ENCODE results near the gene PARD3. TPM values are rescaled to one million over a fixed set of nuclear protein-coding genes. Genes with fewer than 3 reads are reported as not detected.

The PARD3 gene
- total RNA-seq, 2 donors from 2014 or later = 31.6 to 41.6 TPM

DNA sequence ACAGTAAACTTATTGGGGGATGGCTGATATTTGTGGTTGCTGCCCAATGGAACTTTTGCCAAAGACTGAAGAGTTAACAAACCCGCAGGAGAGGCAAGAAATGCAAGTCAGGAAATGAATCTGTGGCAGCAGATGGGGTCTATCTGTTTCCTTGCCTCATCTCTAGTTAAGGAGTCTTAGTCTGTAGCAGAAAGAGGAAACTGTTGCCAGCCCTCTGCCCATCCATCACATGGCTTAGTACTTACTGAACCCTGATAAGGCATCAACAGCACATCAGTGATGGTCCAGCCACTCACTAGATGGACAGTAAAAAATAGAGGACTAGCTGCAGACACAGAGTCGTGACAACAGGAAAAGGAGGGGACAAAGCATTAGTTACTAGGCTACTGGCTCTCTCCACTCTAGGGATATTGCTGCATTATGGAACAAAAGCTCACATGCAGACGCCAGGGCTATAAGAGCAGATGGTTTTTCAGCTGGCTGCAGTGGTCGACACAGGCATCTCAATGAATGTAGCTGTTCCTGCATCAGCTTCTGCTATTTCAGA lies 614.7 kb downstream of the PARD3 start:
- DNase-seq (ENCODE audit: low spot score) = no peak
- no peaks in the 10 kb centered on the region for H3K9me3 ChIP-seq
- TF ChIP-seq, protein P1, sequence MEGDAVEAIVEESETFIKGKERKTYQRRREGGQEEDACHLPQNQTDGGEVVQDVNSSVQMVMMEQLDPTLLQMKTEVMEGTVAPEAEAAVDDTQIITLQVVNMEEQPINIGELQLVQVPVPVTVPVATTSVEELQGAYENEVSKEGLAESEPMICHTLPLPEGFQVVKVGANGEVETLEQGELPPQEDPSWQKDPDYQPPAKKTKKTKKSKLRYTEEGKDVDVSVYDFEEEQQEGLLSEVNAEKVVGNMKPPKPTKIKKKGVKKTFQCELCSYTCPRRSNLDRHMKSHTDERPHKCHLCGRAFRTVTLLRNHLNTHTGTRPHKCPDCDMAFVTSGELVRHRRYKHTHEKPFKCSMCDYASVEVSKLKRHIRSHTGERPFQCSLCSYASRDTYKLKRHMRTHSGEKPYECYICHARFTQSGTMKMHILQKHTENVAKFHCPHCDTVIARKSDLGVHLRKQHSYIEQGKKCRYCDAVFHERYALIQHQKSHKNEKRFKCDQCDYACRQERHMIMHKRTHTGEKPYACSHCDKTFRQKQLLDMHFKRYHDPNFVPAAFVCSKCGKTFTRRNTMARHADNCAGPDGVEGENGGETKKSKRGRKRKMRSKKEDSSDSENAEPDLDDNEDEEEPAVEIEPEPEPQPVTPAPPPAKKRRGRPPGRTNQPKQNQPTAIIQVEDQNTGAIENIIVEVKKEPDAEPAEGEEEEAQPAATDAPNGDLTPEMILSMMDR (IDR thresholded peaks at IDR 0.05) = no peak
- H3K27ac ChIP-seq = no peak overlapping the region
- no peaks in the 10 kb centered on the region for H3K36me3 ChIP-seq
- H3K4me3 ChIP-seq = no peak overlapping the region
- no peaks in the 10 kb centered on the region for H3K4me1 ChIP-seq
- H3K27me3 ChIP-seq = no peaks in the 10 kb centered on the region

DNA sequence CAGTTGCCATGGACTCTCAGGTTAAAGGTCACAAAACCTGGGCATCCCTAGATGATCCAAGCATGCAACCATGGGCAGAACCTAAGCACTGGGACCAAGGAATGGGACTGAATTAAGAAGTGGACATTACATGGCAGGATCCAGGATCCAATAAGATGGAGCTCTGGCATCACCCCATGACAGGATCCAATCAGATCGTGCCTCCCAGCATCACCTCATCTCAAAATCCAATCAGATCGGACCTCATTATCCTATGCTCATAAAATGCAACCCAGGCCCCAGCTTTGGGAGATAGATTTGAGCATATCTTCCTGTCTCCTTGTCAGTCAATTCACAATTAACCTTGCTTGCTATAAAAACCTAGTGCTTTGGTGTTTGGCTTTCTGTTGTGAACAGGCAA lies 616.1 kb downstream of the PARD3 start:
- H3K27ac ChIP-seq = no peak overlapping the region

DNA sequence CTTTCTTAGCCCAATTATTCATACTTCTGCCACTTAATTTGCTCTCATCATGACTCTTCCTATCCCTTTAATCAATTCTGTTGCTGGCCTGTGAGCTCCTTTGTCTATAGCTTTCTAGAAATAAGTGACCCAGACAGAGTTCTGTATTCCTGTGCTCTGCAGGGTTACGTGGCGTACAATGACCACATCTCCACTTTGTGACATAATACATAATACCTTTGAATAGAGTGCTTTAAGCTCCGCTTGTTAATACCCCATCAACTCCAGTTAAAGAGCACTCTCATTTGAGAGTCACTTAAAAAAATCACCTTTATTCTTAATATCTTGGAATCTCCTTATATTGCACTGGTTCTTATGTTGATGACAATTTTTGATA lies 619.0 kb downstream of the PARD3 start:
- H3K4me1 ChIP-seq = no peaks in the 10 kb centered on the region
- no peak overlapping the region for H3K4me3 ChIP-seq
- no peak overlapping the region for H3K27ac ChIP-seq
- no peaks in the 10 kb centered on the region for H3K36me3 ChIP-seq
- no peak for DNase-seq (ENCODE audit: low spot score)
- TF ChIP-seq, protein P1 (IDR thresholded peaks at IDR 0.05) = no peak
- H3K9me3 ChIP-seq = no peaks in the 10 kb centered on the region
- no peaks in the 10 kb centered on the region for H3K27me3 ChIP-seq

More for the DNA sequence above, 616.1 kb downstream of the PARD3 start:
- H3K4me1 ChIP-seq = no peaks in the 10 kb centered on the region
- TF ChIP-seq, protein P1 (IDR thresholded peaks at IDR 0.05) = no peak
- no peaks in the 10 kb centered on the region for H3K27me3 ChIP-seq
- no peaks in the 10 kb centered on the region for H3K9me3 ChIP-seq
- no peak overlapping the region for H3K4me3 ChIP-seq
- no peaks in the 10 kb centered on the region for H3K36me3 ChIP-seq
- no peak for DNase-seq (ENCODE audit: low spot score)

DNA sequence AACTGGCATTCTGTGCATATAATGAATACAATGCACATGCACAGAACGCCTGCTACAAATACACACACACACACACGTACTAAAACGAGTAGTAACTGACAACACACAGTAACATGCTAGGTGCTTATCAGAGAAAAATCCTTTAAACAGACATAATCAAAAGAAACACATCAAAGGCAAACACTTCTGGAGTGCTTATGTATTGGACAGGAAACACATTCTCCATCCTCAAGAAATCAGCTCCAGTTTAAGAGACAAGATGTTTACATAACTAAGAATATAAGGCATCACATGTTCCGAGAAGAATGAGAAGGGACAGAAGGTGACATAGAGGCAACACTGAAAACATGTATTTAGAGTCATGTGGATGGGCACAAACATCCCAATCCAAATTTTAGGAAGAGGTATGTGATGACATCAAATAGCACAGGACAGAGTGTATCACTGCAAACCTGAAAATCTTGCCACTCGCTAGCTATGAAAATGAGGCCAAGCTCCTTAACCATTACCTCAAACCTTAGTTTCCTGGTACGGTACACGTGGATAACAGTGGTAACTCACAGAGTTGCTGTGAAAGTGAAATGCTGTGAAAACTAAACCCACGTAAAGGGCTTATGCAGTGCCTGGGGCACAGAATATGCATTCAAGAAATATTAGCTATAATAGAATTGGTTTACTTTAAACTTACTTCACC lies 619.6 kb downstream of the PARD3 start:
- no peaks in the 10 kb centered on the region for H3K27me3 ChIP-seq
- H3K27ac ChIP-seq = no peak overlapping the region
- no peaks in the 10 kb centered on the region for H3K36me3 ChIP-seq
- no peak overlapping the region for H3K4me3 ChIP-seq
- DNase-seq (ENCODE audit: low spot score) = no peak
- no peaks in the 10 kb centered on the region for H3K9me3 ChIP-seq
- TF ChIP-seq, protein P1 (IDR thresholded peaks at IDR 0.05) = no peak
- H3K4me1 ChIP-seq = no peaks in the 10 kb centered on the region

DNA sequence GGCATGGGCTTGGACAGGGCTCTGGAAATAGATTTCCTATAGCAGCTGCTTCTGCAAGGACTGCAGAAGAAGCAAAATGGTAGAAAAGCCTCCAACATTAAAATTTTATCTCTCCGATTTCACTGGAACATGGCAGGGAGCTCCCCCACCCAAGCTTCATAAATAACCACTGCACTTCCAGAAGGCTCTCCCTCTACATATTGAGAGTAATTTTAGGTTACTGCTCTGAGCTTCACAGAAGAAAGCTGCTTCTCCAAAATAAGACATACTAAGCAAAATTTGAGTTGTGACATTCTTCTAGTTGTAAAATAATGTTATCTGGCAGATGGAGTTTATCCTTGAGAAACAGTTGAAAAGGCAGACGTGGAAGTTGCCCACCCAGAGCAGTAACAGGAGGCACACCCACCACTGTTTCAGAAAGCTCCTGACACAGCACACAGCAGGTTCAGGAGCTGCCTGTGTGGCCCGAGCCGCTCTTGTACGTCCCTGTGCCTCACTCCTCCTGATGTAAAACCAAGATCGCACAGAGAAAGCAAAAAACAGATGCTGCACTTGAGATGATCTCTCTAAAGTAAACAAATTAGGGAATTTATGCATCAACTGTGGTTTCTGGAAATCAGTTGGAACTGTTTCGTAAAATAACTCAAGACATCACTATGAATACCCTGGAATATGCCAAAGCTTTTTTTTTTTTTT lies 621.0 kb downstream of the PARD3 start:
- no peaks in the 10 kb centered on the region for H3K36me3 ChIP-seq
- no peaks in the 10 kb centered on the region for H3K4me1 ChIP-seq
- no peaks in the 10 kb centered on the region for H3K9me3 ChIP-seq
- H3K27me3 ChIP-seq = no peaks in the 10 kb centered on the region
- no peak overlapping the region for H3K27ac ChIP-seq
- H3K4me3 ChIP-seq = no peak overlapping the region
- no peak for DNase-seq (ENCODE audit: low spot score)
- TF ChIP-seq, protein P1 (IDR thresholded peaks at IDR 0.05) = no peak
